ENCODE measurements around the gene IZUMO4.

- TF ChIP-seq FOXK2 (IDR thresholded peaks at IDR 0.05) (no peak), LEF1 (IDR thresholded peaks at IDR 0.05; ENCODE audit: borderline replicate concordance) (no peak), TARDBP (IDR thresholded peaks at IDR 0.05) (no peak), ELF4 (IDR thresholded peaks at IDR 0.05) (no peak), FOXA1 (IDR thresholded peaks at IDR 0.05) (no peak), BHLHE40 (IDR thresholded peaks at IDR 0.05; ENCODE audit: borderline replicate concordance) (no peak), SUZ12 (IDR thresholded peaks at IDR 0.05) (no peak)
Observed at GRCh38 chr19:2056837-2057192, 39.9 kb upstream of the IZUMO4 start.
